AG20443 (cell line): ENCODE data around the gene SNX21.
A peak's percentile ranks its signal among the peaks of the same experiment; 100 is the strongest.
"Not testable (repeated sequence)": the region's sequence is repeated elsewhere in the genome, so short reads cannot be mapped to it uniquely, and the experiment has no call there.

ENCODE experiments used
- DNase-seq: peaks from one replicate; pipeline ENCODE4 v3.0.0; 2012; ENCODE audit warnings: low spot score, mixed read lengths

Gene SNX21

GRCh38 chr20:45823949-45824835, 9.4 kb upstream of the SNX21 start:
- peak; percentile 58 for DNase-seq

- DNase-seq: peak; percentile 58
Observed at GRCh38 chr20:45826381-45827019, 7.1 kb upstream of the SNX21 start.

- DNase-seq: no peak
Observed at GRCh38 chr20:45827030-45827652, 6.5 kb upstream of the SNX21 start, which contains the start of gene TNNC2. Gene TNNC2, minus strand, starts transcription at chr20:45827312. Its CDS starts 64 bp downstream, at chr20:45827248.

GRCh38 chr20:45827712-45828111, 5.9 kb upstream of the SNX21 start:
- no peak for DNase-seq

GRCh38 chr20:45828589-45828988, 5.0 kb upstream of the SNX21 start:
- no peak for DNase-seq

GRCh38 chr20:45829673-45830106, 3.9 kb upstream of the SNX21 start:
- not testable (repeated sequence) for DNase-seq

- DNase-seq: no peak
Observed at GRCh38 chr20:45832619-45833018, 980 bp upstream of the SNX21 start.

GRCh38 chr20:45833883-45834796, 541 bp downstream of the SNX21 start:
- DNase-seq: peak; percentile 87

GRCh38 chr20:45834797-45835161, 1.2 kb downstream of the SNX21 start:
- DNase-seq: no peak

- DNase-seq: no peak
Observed at GRCh38 chr20:45835329-45835765, 1.7 kb downstream of the SNX21 start.

- peak; percentile 93 for DNase-seq
Observed at GRCh38 chr20:45835825-45836224, 2.2 kb downstream of the SNX21 start.

GRCh38 chr20:45836841-45837240, 3.2 kb downstream of the SNX21 start:
- DNase-seq: no peak

GRCh38 chr20:45840700-45841198, 7.2 kb downstream of the SNX21 start:
- no peak for DNase-seq

- DNase-seq: no peak
Observed at GRCh38 chr20:45841407-45842129, 8.0 kb downstream of the SNX21 start.

- DNase-seq: peak; percentile 55
Observed at GRCh38 chr20:45842169-45842812, 8.7 kb downstream of the SNX21 start.

GRCh38 chr20:45843506-45843905, 9.9 kb downstream of the SNX21 start:
- no peak for DNase-seq

- DNase-seq: no peak
Observed at GRCh38 chr20:45845452-45845851, 11.9 kb downstream of the SNX21 start.

- DNase-seq: no peak
Observed at GRCh38 chr20:45848421-45848820, 14.8 kb downstream of the SNX21 start.

GRCh38 chr20:45848969-45849582, 15.5 kb downstream of the SNX21 start:
- DNase-seq: no peak

- no peak for DNase-seq
Observed at GRCh38 chr20:45850238-45850637, 16.6 kb downstream of the SNX21 start.
